GM06990 (cell line): ENCODE results near the gene ADGRF5.

ENCODE experiments used
- DNase-seq: peaks from one replicate; pipeline ENCODE4 v3.0.0-alpha.2; 2011; ENCODE audit not compliant: insufficient read length; ENCODE audit errors: extremely low read depth
- H3K27me3 ChIP-seq: replicated peaks from 2 replicates; pipeline ENCODE4 v1.6.0; 2011; ENCODE audit warnings: low read length; ENCODE audit not compliant: control insufficient read depth, insufficient read depth
- H3K36me3 ChIP-seq: 2 replicates; pipeline ENCODE4 v1.5.1; 2011; ENCODE audit warnings: low read length; ENCODE audit not compliant: control insufficient read depth, insufficient read depth
- H3K4me3 ChIP-seq: replicated peaks from 2 replicates; pipeline ENCODE4 v1.5.1; 2011; ENCODE audit warnings: low read depth, mild to moderate bottlenecking, control low read depth, low read length
- CTCF ChIP-seq: IDR thresholded peaks from 2 replicates; pipeline ENCODE4 v1.5.1; 2011; ENCODE audit warnings: low read length, control low read depth, mild to moderate bottlenecking, inconsistent platforms; ENCODE audit not compliant: insufficient read depth, poor library complexity, severe bottlenecking

The ADGRF5 gene

GRCh38 chr6:46953921-46954320, 32.2 kb upstream of the ADGRF5 start:
- Histone ChIP-seq H3K36me3 (no peaks in the 10 kb centered on the region), H3K27me3 (no peaks in the 10 kb centered on the region; the same call in 1 of the 2 replicates), H3K4me3 (no peak overlapping the region)
- TF ChIP-seq CTCF = no peak
- no peak for DNase-seq

GRCh38 chr6:46949632-46950280, 28.0 kb upstream of the ADGRF5 start:
- H3K4me3 ChIP-seq = no peak overlapping the region
- no peaks in the 10 kb centered on the region for H3K36me3 ChIP-seq
- no peaks in the 10 kb centered on the region for H3K27me3 ChIP-seq
- TF ChIP-seq CTCF = no peak
- no peak for DNase-seq

GRCh38 chr6:46948699-46949098, 27.0 kb upstream of the ADGRF5 start:
- no peak for DNase-seq
- no peak overlapping the region for H3K4me3 ChIP-seq
- no peaks in the 10 kb centered on the region for H3K27me3 ChIP-seq
- no peak for TF ChIP-seq CTCF
- no peaks in the 10 kb centered on the region for H3K36me3 ChIP-seq

- Histone ChIP-seq H3K4me3 (no peak overlapping the region), H3K36me3 (no peaks in the 10 kb centered on the region), H3K27me3 (no peaks in the 10 kb centered on the region)
- no peak for DNase-seq
- no peak for TF ChIP-seq CTCF
These were observed 25.8 kb upstream of the ADGRF5 start for GRCh38 chr6:46947497-46947896.

- DNase-seq = no peak
- H3K27me3 ChIP-seq = no peaks in the 10 kb centered on the region; the same call in 1 of the 2 replicates
- no peaks in the 10 kb centered on the region for H3K36me3 ChIP-seq
- TF ChIP-seq CTCF = no peak
- H3K4me3 ChIP-seq = no peak overlapping the region
These were observed 18.9 kb upstream of the ADGRF5 start for GRCh38 chr6:46940433-46941226.
